Inferior parietal cortex (tissue), 1 donor: Measurements from ENCODE around the gene PRPF38A.

ENCODE experiments used
- DNase-seq: peaks from one replicate; pipeline ENCODE4 v3.0.0-alpha.2; 2016; ENCODE audit errors: extremely low spot score

PRPF38A gene

GRCh38 chr1:52461821-52462220, 57.4 kb downstream of the PRPF38A start:
- no peak for DNase-seq

DNA sequence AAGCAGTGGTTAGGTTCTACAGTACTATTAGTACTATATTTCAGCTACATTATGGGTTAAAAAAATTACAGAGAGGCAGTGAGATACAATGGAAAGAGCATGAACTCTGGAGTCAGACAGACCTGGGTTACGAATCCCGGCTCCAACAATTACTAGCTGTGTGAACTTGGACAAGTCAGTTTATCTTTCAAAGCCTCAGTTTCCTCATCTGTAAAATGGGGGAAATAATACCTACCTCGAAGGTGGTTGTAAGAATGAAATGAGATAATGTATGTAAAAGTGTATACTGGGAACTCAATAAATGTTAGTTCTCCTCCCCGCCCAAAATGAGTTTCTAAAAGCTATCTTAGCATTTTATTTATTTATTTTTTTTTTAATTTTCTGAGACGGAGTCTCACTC, 59.5 kb downstream of the PRPF38A start:
- DNase-seq: no peak

DNA sequence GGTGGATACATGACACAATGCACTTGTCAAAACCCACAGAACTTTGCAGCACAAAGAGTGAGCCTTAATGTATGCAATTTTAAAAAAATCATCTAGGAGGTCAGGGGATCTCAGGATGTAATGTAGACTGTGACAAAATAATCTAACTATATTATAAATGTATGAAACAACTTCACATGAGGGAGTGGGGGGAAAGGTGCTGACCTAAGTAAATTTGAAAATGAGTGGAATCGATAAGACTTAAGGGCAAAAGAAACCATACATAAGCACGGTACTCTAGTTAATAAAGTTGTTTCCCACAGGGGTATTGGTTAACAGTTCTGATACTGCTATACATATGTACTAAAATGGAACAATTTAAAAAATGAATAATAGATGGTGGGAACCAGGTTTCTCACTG, 64.7 kb downstream of the PRPF38A start:
- DNase-seq: no peak
